ENCODE results near the gene DLGAP4.

GRCh38 chr20:36267605-36268381 lies 38.3 kb upstream of the DLGAP4 start:
- TF ChIP-seq CTCF (conservative IDR thresholded peaks at IDR 0.05 in 1 of 2, IDR thresholded peaks at IDR 0.05 in 1 of 2; ENCODE audit: extremely low read depth in 1 of 2, insufficient read depth in 1 of 2, low read depth in 1 of 2, low read length in 2 of 2) (no peak), EZH2 (IDR thresholded peaks at IDR 0.05; ENCODE audit: borderline replicate concordance, low read length) (no peak)
